HUES48 (cell line): ENCODE measurements around the gene EME2.
A peak's percentile ranks its signal among the peaks of the same experiment; 100 is the strongest.

Experiments
- H3K27ac ChIP-seq: one replicate; pipeline ENCODE4 v1.7.0; 2013; ENCODE audit warnings: low read depth, low read length, inconsistent platforms
- H3K27me3 ChIP-seq: 2 replicates; pipeline ENCODE4 v1.6.1; 2013; ENCODE audit warnings: mild to moderate bottlenecking, low read length; ENCODE audit not compliant: control insufficient read depth, insufficient read depth
- H3K36me3 ChIP-seq: 2 replicates; pipeline ENCODE4 v1.6.1; 2013; ENCODE audit warnings: low read length; ENCODE audit not compliant: control insufficient read depth, insufficient read depth
- H3K4me1 ChIP-seq: 2 replicates; pipeline ENCODE4 v1.6.1; 2013; ENCODE audit warnings: mild to moderate bottlenecking, low read length; ENCODE audit not compliant: control insufficient read depth, insufficient read depth
- H3K4me3 ChIP-seq: 2 replicates; pipeline ENCODE4 v1.5.1; 2013; ENCODE audit warnings: mild to moderate bottlenecking, low read depth, low read length
- H3K9ac ChIP-seq: 2 replicates; pipeline ENCODE4 v1.6.1; 2013; ENCODE audit warnings: mild to moderate bottlenecking, low read depth, low read length, moderate library complexity
- H3K9me3 ChIP-seq: 2 replicates; pipeline ENCODE4 v1.6.1; 2013; ENCODE audit warnings: low read length; ENCODE audit not compliant: control insufficient read depth, insufficient read depth

Gene EME2

DNA sequence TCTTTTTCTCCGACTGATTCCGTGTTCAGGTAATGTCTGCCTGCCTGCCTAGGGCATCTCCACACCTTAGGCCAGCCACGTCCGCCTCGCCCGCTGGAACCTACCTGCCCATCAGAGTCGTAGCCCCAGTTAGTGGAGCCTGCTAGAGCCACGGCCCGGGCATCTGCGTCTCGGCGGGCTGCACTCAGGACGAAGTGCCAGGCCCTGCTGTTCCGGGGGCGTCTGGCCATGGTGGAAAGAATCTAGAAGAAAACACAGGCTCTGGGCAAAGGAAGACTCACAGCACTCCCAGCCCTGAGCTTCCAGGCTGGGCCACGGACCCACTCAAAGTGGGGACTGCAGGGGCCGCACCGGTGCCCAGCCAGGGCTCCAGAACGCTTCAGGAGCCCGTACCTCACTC, 8.6 kb downstream of the EME2 start:
- Histone ChIP-seq H3K27ac (peak overlapping the region; percentile 77), H3K9me3 (no peaks in the 10 kb centered on the region), H3K27me3 (no peaks in the 10 kb centered on the region), H3K9ac (peak overlapping the region; percentile 65; the same call in 1 of the 2 replicates), H3K36me3 (peaks cover 24% of the 10 kb centered on the region; the same call in 1 of the 2 replicates), H3K4me1 (peaks cover 4% of the 10 kb centered on the region; the same call in 1 of the 2 replicates), H3K4me3 (peak overlapping the region; percentile 79)

DNA sequence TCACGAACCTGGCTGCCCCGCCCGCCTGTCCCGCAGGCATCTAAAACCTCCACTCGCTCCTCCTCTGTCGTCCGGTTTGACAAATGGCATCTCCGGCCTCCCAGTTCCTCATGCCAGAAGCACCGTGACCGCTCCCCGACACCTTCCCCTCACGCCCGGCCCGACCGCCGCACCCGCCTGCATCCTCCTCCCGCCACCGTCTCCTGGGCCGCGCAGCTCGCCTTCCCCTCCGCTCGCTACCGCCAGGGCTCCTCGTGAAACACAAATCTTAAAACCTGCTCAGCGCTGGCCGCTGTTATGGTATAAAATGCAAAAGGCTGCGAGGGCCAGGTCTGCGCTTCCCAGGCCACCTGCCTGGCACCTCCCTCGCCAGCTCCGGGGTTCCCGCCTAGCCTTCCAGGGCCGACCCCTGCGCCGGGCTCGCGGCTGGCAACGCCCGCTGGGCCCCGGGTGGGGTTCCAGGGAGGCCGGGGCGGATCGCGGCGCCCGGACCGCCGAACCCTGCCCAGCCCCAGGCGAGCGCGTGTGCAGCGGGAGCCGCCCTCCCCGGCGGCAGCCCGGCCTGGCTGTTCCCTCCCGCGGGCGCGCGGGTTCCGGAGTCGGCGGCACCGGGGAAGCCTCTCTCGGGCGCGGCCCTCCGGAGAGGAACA, 9.3 kb downstream of the EME2 start:
- H3K9me3 ChIP-seq = no peaks in the 10 kb centered on the region
- peak overlapping the region; percentile 77 for H3K27ac ChIP-seq
- peak overlapping the region; percentile 65; the same call in 1 of the 2 replicates for H3K9ac ChIP-seq
- peaks cover 20% of the 10 kb centered on the region for H3K36me3 ChIP-seq
- peaks cover 4% of the 10 kb centered on the region; the same call in 1 of the 2 replicates for H3K4me1 ChIP-seq
- H3K4me3 ChIP-seq = peak overlapping the region; percentile 79
- no peaks in the 10 kb centered on the region for H3K27me3 ChIP-seq

DNA sequence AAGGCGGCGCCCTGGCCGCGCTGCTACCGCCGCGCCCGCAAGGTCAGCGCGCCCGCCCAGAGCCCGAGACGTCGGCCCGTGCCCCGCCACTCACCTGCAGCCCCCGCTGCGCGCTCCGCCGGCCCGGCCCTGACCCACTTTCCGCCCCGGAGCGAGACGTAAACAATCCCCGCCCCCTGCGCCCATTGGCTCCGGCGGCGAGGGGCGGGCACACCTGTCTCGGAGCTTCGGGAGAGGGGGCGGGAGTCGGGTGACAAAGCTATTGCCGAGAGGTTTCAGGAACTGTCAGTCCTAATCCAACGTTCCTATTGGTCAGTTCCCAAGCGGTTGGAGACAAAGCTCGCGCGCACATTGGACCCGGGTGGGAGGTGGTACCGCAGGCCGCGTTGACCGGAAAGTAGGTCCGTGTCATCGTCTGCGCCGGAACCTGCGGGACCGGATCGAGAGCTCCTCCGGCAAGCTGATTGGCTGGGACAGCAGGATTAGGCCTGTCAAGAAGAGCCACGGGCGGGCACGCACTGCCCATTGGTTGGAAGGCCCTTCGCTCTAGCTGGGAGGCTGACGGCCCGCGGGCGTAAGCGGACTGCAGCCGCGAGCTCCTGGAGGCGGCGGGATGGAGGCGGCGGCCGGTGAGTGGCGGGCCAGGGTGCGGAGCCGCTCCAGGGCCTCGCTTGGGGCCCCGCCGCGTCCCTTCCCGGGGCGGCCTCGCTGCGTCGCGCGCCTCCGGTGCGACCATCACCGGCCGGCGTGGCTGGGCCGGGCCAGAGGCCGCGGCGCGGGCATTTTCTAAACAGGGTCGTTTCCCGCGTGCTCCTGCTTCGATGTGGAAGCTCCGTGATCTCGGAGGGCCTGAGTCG, 10.0 kb downstream of the EME2 start, which contains the start of the genes NUBP2 and SPSB3:
TSS of gene NUBP2 (plus strand) at position 553 of the 857 bp plus-strand sequence. CDS start at position 614, 61 bp downstream.
TSS of gene SPSB3 (minus strand) at position 164 of the 857 bp plus-strand sequence. CDS start 1,088 bp downstream, outside the sequence.
- Histone ChIP-seq H3K9me3 (no peaks in the 10 kb centered on the region), H3K4me1 (peaks cover 4% of the 10 kb centered on the region; the same call in 1 of the 2 replicates), H3K4me3 (peak within 1 kb of the TSS; percentile 79), H3K36me3 (peaks cover 17% of the 10 kb centered on the region), H3K27me3 (no peaks in the 10 kb centered on the region), H3K27ac (peak within 1 kb of the TSS; percentile 77), H3K9ac (peak within 1 kb of the TSS; percentile 65)

DNA sequence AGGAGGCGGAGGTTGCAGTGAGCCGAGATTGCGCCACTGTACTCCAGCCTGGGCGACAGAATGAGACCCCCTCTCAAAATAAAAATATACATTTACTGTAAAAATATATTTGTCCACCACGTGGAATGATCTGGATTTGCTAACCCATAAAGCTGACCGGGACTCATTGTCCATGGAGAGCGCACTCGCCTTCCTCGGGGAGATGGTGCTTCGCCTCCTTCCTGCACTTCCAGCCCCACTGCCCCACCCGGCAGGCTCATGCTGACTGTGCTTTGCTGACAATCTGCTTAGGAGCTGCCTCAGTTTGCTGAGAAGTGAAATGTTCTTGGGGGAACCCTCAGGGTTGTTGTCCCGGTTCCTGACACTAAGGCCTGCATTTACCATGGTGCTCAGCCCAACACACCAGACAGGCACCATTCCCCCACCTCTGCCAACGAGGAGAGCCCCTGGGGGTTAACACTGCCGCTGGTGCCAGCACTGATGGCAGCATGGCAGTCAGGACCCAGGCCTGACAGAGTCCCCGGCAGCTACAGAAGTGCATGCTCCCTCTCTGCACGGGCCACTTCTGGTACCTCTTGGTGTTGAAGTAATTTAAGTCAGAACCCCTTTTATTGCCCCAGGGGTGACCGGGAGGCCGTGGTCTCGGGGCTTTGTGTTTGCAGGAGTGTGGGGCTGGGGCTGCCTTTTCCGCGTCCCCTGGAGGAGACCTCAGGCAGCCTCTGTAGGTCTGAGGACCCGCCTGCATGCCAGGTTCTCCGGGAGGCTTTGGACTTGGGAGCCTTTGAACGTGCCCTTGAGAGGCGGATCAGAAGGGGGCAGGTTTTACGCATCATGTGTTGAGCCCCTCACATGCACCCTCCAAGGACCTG, 12.6 kb downstream of the EME2 start:
- Histone ChIP-seq H3K4me1 (peaks cover 4% of the 10 kb centered on the region; the same call in 1 of the 2 replicates), H3K36me3 (peaks cover 25% of the 10 kb centered on the region), H3K27ac (no peak overlapping the region), H3K9me3 (no peaks in the 10 kb centered on the region), H3K27me3 (no peaks in the 10 kb centered on the region), H3K4me3 (no peak overlapping the region), H3K9ac (no peak overlapping the region)

DNA sequence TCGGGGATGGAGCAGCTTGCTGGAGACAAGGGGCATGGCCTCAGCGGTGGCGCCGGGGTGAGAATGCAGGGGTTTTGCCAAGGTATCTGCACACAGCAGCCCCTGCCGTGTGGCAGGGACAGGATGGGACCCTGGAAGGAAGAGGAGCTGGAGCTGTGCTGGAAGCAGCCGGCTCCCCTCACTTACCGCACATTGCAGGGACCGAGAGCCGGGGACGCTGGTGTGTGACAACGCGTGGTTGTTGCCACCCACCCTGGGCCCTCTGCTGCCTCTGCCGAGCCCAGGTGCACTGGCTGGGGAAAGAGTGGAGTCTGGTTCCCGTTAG, 13.2 kb downstream of the EME2 start:
- H3K4me1 ChIP-seq = peaks cover 4% of the 10 kb centered on the region; the same call in 1 of the 2 replicates
- H3K27me3 ChIP-seq = no peaks in the 10 kb centered on the region
- H3K36me3 ChIP-seq = peaks cover 21% of the 10 kb centered on the region
- H3K9ac ChIP-seq = no peak overlapping the region
- no peaks in the 10 kb centered on the region for H3K9me3 ChIP-seq
- H3K27ac ChIP-seq = no peak overlapping the region
- no peak overlapping the region for H3K4me3 ChIP-seq

DNA sequence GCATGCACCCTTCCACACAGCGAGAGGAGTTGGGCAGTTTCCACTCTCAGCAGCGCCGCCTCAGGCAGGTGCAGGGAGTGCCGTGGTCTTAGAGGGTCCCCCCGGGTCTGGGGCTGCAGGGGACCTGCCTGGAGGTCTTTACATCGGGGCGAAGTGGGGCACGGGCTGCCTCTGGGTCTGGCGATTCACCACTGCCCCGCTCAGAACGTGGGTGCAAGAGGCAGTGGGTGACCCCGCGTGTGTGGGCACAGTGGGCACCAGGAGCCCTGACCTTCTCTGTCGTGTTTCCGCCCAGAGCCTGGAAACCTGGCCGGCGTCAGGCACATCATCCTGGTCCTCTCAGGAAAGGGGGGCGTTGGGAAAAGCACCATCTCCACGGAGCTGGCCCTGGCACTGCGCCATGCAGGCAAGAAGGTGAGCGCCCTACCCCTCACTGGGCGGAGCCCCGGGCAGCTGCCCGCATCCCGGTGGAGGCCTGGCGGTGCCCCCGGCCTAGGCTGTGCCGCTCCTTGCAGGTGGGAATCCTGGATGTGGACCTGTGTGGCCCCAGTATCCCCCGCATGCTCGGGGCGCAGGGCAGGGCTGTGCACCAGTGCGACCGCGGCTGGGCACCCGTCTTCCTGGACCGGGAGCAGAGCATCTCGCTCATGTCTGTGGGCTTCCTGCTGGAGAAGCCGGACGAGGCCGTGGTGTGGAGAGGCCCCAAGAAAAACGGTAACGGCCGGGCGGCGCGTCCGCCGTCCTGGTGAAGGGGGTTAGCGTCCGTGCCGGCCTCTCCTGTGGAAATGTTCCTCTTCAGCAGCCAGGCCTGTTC, 13.8 kb downstream of the EME2 start:
- H3K9ac ChIP-seq = no peak overlapping the region
- no peaks in the 10 kb centered on the region for H3K9me3 ChIP-seq
- peaks cover 2% of the 10 kb centered on the region; the same call in 1 of the 2 replicates for H3K4me1 ChIP-seq
- H3K4me3 ChIP-seq = no peak overlapping the region
- H3K27ac ChIP-seq = no peak overlapping the region
- no peaks in the 10 kb centered on the region for H3K27me3 ChIP-seq
- H3K36me3 ChIP-seq = peaks cover 18% of the 10 kb centered on the region

DNA sequence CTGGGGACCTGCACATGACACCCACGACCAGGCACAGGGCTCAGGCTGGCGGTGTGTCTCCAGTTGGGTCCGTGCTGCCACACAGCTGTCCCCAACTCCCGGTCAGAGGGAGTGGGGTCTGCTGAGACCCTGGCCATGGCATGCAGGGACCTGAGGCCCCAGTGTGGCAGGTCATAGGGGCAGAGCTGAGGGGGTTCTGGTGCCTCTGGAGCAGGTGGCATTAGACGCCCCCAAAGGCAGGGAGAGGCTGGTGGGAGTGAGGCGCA, 14.4 kb downstream of the EME2 start:
- Histone ChIP-seq H3K9ac (no peak overlapping the region), H3K4me1 (no peaks in the 10 kb centered on the region), H3K36me3 (peaks cover 18% of the 10 kb centered on the region), H3K9me3 (no peaks in the 10 kb centered on the region), H3K4me3 (no peak overlapping the region), H3K27me3 (no peaks in the 10 kb centered on the region), H3K27ac (no peak overlapping the region)

DNA sequence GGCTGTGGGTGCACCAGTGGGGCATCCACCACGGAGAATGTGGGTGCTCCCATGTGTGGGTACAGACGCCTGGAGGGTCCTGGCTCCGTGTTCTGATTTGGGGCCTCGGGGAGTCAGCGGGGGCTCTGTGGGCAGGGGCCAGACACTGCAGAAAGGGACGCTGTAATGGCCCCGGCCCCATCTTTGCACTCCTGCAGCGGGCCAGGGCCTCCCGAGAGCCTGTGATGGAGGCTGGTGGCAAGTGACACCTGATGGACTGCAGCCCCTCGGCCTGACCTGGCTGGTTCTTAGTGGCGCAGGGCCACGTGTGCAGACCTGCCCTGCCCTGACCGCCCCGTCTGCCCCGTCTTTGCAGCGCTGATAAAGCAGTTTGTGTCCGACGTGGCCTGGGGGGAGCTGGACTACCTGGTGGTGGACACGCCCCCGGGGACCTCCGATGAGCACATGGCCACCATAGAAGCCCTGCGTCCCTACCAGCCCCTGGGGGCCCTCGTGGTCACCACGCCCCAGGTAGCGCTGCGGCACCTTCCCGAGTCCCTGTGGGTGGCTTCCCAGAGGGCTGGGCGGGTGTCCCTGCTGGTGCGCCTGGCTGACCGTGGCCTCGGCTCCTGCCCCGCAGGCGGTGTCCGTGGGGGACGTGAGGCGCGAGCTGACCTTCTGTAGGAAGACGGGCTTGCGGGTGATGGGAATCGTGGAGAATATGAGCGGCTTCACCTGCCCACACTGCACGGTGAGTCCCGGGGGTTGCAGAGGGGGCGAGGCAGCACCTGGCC, 14.9 kb downstream of the EME2 start:
- Histone ChIP-seq H3K27me3 (no peaks in the 10 kb centered on the region), H3K9ac (no peak overlapping the region), H3K36me3 (peaks cover 18% of the 10 kb centered on the region), H3K4me3 (no peak overlapping the region), H3K9me3 (no peaks in the 10 kb centered on the region), H3K27ac (no peak overlapping the region), H3K4me1 (no peaks in the 10 kb centered on the region)

DNA sequence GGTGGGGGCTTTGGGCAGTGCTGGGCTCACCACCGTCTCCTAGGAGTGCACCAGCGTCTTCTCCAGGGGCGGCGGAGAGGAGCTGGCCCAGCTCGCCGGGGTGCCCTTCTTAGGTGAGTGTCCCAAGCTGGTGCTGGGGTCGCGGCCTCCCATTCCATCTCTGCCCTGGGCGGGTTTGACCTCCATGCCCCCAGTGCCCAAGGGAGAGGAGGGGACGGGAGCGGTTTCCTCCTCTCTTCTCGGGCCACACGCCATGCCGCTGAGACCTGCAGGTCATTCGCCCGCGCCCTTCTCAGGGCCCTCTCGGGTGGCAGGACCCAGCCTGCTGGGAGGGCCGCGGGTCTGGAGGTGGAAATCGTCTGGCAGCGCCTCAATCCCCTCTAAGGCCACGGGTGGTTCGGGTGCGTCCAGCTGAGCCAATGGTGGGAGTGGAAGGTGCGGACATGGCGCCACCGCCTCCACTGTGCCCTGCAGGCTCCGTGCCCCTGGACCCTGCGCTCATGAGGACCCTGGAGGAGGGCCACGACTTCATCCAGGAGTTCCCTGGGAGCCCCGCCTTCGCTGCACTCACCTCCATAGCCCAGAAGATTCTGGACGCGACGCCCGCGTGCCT, 15.6 kb downstream of the EME2 start:
- Histone ChIP-seq H3K9ac (no peak overlapping the region), H3K27ac (no peak overlapping the region), H3K9me3 (no peaks in the 10 kb centered on the region), H3K36me3 (peaks cover 18% of the 10 kb centered on the region), H3K4me1 (no peaks in the 10 kb centered on the region), H3K27me3 (no peaks in the 10 kb centered on the region), H3K4me3 (no peak overlapping the region)
